HEK293 (cell line): ENCODE results near the gene TRPM8.

Experiments
- CTCF ChIA-PET: fragments of 350-600 bp; formaldehyde crosslinking; extraction: SDS; loops from one replicate; lab custom pipeline; 2021; ENCODE audit warnings: antibody characterized with exemption; lab: Yijun Ruan, JAX
- POLR2A ChIA-PET: fragments of 300-600 bp; formaldehyde crosslinking; extraction: SDS; loops from one replicate; lab custom pipeline; 2020; ENCODE audit warnings: antibody characterized with exemption, inconsistent platforms; lab: Yijun Ruan, JAX
- H3K27ac ChIP-seq: fragments of 200-500 bp; sonication (Bioruptor generic); 2 replicates; pipeline ENCODE4 v1.5.1; 2014; ENCODE audit warnings: low read depth, low read length, control low read depth, inconsistent platforms; ENCODE audit errors: extremely low read depth
- H3K36me3 ChIP-seq, 2 experiments: fragments of 200-500 bp in 1 of 2; sonication (Bioruptor generic) in 1 of 2; 1 replicate in 1 of 2; 2 replicates in 1 of 2; pipeline ENCODE4 v1.5.1; 2014 to 2017; ENCODE audit warnings: inconsistent platforms in 2 of 2, low read length in 2 of 2; ENCODE audit not compliant: control insufficient read depth in 2 of 2, insufficient read depth in 1 of 2
- H3K4me1 ChIP-seq: fragments of 200-500 bp; sonication (Bioruptor generic); 2 replicates; pipeline ENCODE4 v1.5.1; 2014; ENCODE audit warnings: mild to moderate bottlenecking, low read length, inconsistent platforms; ENCODE audit not compliant: control insufficient read depth, insufficient read depth
- H3K4me3 ChIP-seq: 2 replicates; pipeline ENCODE4 v1.5.1; 2011; ENCODE audit warnings: low read depth, mild to moderate bottlenecking, control low read depth, low read length, moderate library complexity
- H3K9me3 ChIP-seq: fragments of 200-500 bp; sonication (Bioruptor generic); 2 replicates; pipeline ENCODE4 v1.5.1; 2014; ENCODE audit warnings: low read depth, low read length, inconsistent platforms; ENCODE audit not compliant: control insufficient read depth, insufficient read depth
- GLIS1 ChIP-seq: fragments of 450-650 bp; formaldehyde crosslinking; IDR thresholded peaks from 2 replicates; pipeline ENCODE4 v1.5.1; 2016; ENCODE audit warnings: missing biosample characterization, missing genetic modification characterization
- INSM2 ChIP-seq: fragments of 450-650 bp; formaldehyde crosslinking; IDR thresholded peaks from 2 replicates; pipeline ENCODE4 v1.5.1; 2016; ENCODE audit warnings: missing biosample characterization, missing genetic modification characterization
- KLF10 ChIP-seq: fragments of 450-650 bp; IDR thresholded peaks from 2 replicates; pipeline ENCODE4 v1.5.1; 2018; ENCODE audit warnings: missing biosample characterization, mild to moderate bottlenecking, missing genetic modification characterization
- PRDM4 ChIP-seq: fragments of 450-650 bp; formaldehyde crosslinking; IDR thresholded peaks from 2 replicates; pipeline ENCODE4 v1.5.1; 2017; ENCODE audit warnings: missing biosample characterization, missing genetic modification characterization
- ZBTB17 ChIP-seq: fragments of 450-650 bp; formaldehyde crosslinking; IDR thresholded peaks from 2 replicates; pipeline ENCODE4 v1.5.1; 2016; ENCODE audit warnings: missing biosample characterization, missing genetic modification characterization
- ZFP41 ChIP-seq: fragments of 450-650 bp; formaldehyde crosslinking; IDR thresholded peaks from 2 replicates; pipeline ENCODE4 v1.5.1; 2016; ENCODE audit warnings: missing biosample characterization, missing genetic modification characterization, borderline replicate concordance
- ZNF211 ChIP-seq: fragments of 450-650 bp; formaldehyde crosslinking; IDR thresholded peaks from 2 replicates; pipeline ENCODE4 v1.5.1; 2016; ENCODE audit warnings: low read depth, missing biosample characterization, missing genetic modification characterization
- ZNF280C ChIP-seq: fragments of 450-650 bp; formaldehyde crosslinking; IDR thresholded peaks from 2 replicates; pipeline ENCODE4 v1.5.1; 2016; ENCODE audit warnings: missing biosample characterization, missing genetic modification characterization
- ZNF362 ChIP-seq: fragments of 450-650 bp; formaldehyde crosslinking; IDR thresholded peaks from 2 replicates; pipeline ENCODE4 v1.5.1; 2016; ENCODE audit warnings: missing biosample characterization, missing genetic modification characterization
- ZNF391 ChIP-seq: fragments of 450-650 bp; formaldehyde crosslinking; IDR thresholded peaks from 2 replicates; pipeline ENCODE4 v1.5.1; 2016; ENCODE audit warnings: low read depth, missing biosample characterization, missing genetic modification characterization, borderline replicate concordance
- ZNF555 ChIP-seq: fragments of 450-650 bp; formaldehyde crosslinking; conservative IDR thresholded peaks from 2 replicates; pipeline ENCODE4 v1.5.1; 2017; ENCODE audit warnings: missing biosample characterization, mild to moderate bottlenecking, missing genetic modification characterization, inconsistent platforms
- ZNF624 ChIP-seq: fragments of 450-650 bp; formaldehyde crosslinking; IDR thresholded peaks from 2 replicates; pipeline ENCODE4 v1.5.1; 2017; ENCODE audit warnings: missing biosample characterization, missing genetic modification characterization
- ZNF629 ChIP-seq: fragments of 450-650 bp; formaldehyde crosslinking; IDR thresholded peaks from 2 replicates; pipeline ENCODE4 v1.5.1; 2017; ENCODE audit warnings: missing biosample characterization, missing genetic modification characterization
- ZNF639 ChIP-seq: fragments of 450-650 bp; formaldehyde crosslinking; IDR thresholded peaks from 2 replicates; pipeline ENCODE4 v1.5.1; 2016; ENCODE audit warnings: missing biosample characterization, missing genetic modification characterization
- ZNF785 ChIP-seq: fragments of 450-650 bp; formaldehyde crosslinking; IDR thresholded peaks from 2 replicates; pipeline ENCODE4 v1.5.1; 2016; ENCODE audit warnings: missing biosample characterization, missing genetic modification characterization

The TRPM8 gene

GRCh38 chr2:233992513-233993217 lies 75.5 kb downstream of the TRPM8 start (continued):
- no peak for TF ChIP-seq PRDM4 (tag by site-specific recombination)
- no peak for TF ChIP-seq ZNF639 (tag by site-specific recombination)
- no peak for TF ChIP-seq ZNF280C (tag by site-specific recombination)
- TF ChIP-seq ZNF555 (tag by site-specific recombination) = no peak
- TF ChIP-seq ZNF211 (tag by site-specific recombination) = no peak
- TF ChIP-seq INSM2 (tag by site-specific recombination) = no peak
- TF ChIP-seq KLF10 (tag by site-specific recombination) = no peak
- no peak for TF ChIP-seq GLIS1 (tag by site-specific recombination)
- TF ChIP-seq, all 188 proteins: peak for 0

GRCh38 chr2:233993461-233993860 lies 76.3 kb downstream of the TRPM8 start:
- no peaks in the 10 kb centered on the region for H3K9me3 ChIP-seq
- no peaks in the 10 kb centered on the region for H3K36me3 ChIP-seq
- H3K27ac ChIP-seq = no peak overlapping the region
- no peak overlapping the region for H3K4me3 ChIP-seq
- no peaks in the 10 kb centered on the region for H3K4me1 ChIP-seq
- ChIA-PET POLR2A (no interaction called here), CTCF (interaction anchor here (0.6 kb wide), 1 partner anchor 530 kb away, joined by 3 read pairs; no protein-coding TSS in a partner anchor)
- no peak for TF ChIP-seq ZFP41 (tag by site-specific recombination)
- no peak for TF ChIP-seq ZNF624 (tag by site-specific recombination)
- no peak for TF ChIP-seq ZNF362 (tag by site-specific recombination)
- no peak for TF ChIP-seq ZNF785 (tag by site-specific recombination)
- no peak for TF ChIP-seq ZBTB17 (tag by site-specific recombination)
- TF ChIP-seq ZNF391 (tag by site-specific recombination) = no peak
- no peak for TF ChIP-seq ZNF629 (tag by site-specific recombination)
